Panc1 (cell line): ENCODE data around the gene ZFAND3.

ENCODE experiments used
- CTCF ChIP-seq: fragments of 450-650 bp; IDR thresholded peaks from 2 replicates; pipeline ENCODE4 v1.5.1; 2017; ENCODE audit warnings: mild to moderate bottlenecking
- POLR2AphosphoS5 ChIP-seq: IDR thresholded peaks from 2 replicates; pipeline ENCODE4 v1.6.1; 2012; ENCODE audit warnings: mild to moderate bottlenecking, low read depth, low read length, moderate library complexity
- REST ChIP-seq, 2 experiments: IDR thresholded peaks; 2 replicates each; pipeline ENCODE4 v1.6.1; 2011 to 2012; ENCODE audit warnings: low read depth in 2 of 2, control low read depth in 1 of 2, low read length in 1 of 2, mild to moderate bottlenecking in 1 of 2, moderate library complexity in 1 of 2; ENCODE audit not compliant: insufficient read depth in 1 of 2
- SIN3A ChIP-seq: IDR thresholded peaks from 2 replicates; pipeline ENCODE4 v1.6.1; 2012; ENCODE audit warnings: low read depth, mild to moderate bottlenecking, low read length, moderate library complexity, borderline replicate concordance; ENCODE audit not compliant: insufficient read depth
- TCF7L2 ChIP-seq: IDR thresholded peaks from 2 replicates; pipeline ENCODE4 v1.6.1; 2011; ENCODE audit warnings: mild to moderate bottlenecking, low read depth, low read length, inconsistent platforms

- TF ChIP-seq CTCF, result no peak
- TF ChIP-seq POLR2AphosphoS5, result no peak
- no peak for TF ChIP-seq TCF7L2
- TF ChIP-seq REST (IDR thresholded peaks at IDR 0.05; ENCODE audit: insufficient read depth in 1 of 2, low read depth in 2 of 2, low read length in 1 of 2), result no peak
- no peak for TF ChIP-seq SIN3A
Measured at GRCh38 chr6:38011937-38012336, 192.4 kb downstream of the ZFAND3 start.
